NCI-H2227 treated with DMSO at 0.1 percent for 48 hours (cell line): ENCODE measurements around the gene LTBP3.

Experiments
- DNase-seq: peaks from one replicate; lab custom pipeline; 2025; lab: John Stamatoyannopoulos, UW

Gene LTBP3

GRCh38 chr11:65558002-65558929 lies at the start of gene LTBP3:
Gene LTBP3, minus strand, starts transcription at chr11:65558359. Its CDS starts 400 bp downstream, at chr11:65557959.
- peak; percentile 27 for DNase-seq

- DNase-seq, result no peak
Measured at GRCh38 chr11:65606876-65607613, 48.9 kb upstream of the LTBP3 start.

- no peak for DNase-seq
Measured at GRCh38 chr11:65604258-65604657, 46.1 kb upstream of the LTBP3 start.

- no peak for DNase-seq
Measured at GRCh38 chr11:65599955-65600246, 41.7 kb upstream of the LTBP3 start.

GRCh38 chr11:65599216-65599954 lies 41.2 kb upstream of the LTBP3 start:
- DNase-seq, result no peak

- no peak for DNase-seq
Measured at GRCh38 chr11:65598258-65598699, 40.1 kb upstream of the LTBP3 start.

GRCh38 chr11:65596520-65596919 lies 38.4 kb upstream of the LTBP3 start:
- DNase-seq, result no peak

- DNase-seq, result no peak
Measured at GRCh38 chr11:65595543-65596281, 37.6 kb upstream of the LTBP3 start, which contains the start of gene KCNK7. Gene KCNK7, minus strand, starts transcription at chr11:65595800. Its CDS starts 28 bp downstream, at chr11:65595772.

GRCh38 chr11:65595131-65595530 lies 37.0 kb upstream of the LTBP3 start:
- DNase-seq, result no peak

- DNase-seq, result no peak
Measured at GRCh38 chr11:65593518-65594414, 35.6 kb upstream of the LTBP3 start.

- no peak for DNase-seq
Measured at GRCh38 chr11:65592858-65593517, 34.8 kb upstream of the LTBP3 start.

- no peak for DNase-seq
Measured at GRCh38 chr11:65591939-65592857, 34.0 kb upstream of the LTBP3 start.

GRCh38 chr11:65590240-65590738 lies 32.1 kb upstream of the LTBP3 start:
- DNase-seq, result no peak

GRCh38 chr11:65589444-65590239 lies 31.5 kb upstream of the LTBP3 start:
- no peak for DNase-seq

- DNase-seq, result no peak
Measured at GRCh38 chr11:65588199-65589054, 30.3 kb upstream of the LTBP3 start.

- DNase-seq, result no peak
Measured at GRCh38 chr11:65586676-65587075, 28.5 kb upstream of the LTBP3 start.

GRCh38 chr11:65586247-65586630 lies 28.1 kb upstream of the LTBP3 start:
- no peak for DNase-seq
